Activated CD8-positive, alpha-beta memory T cell treated with anti-CD3 and anti-CD28 coated beads, Interleukin-2, amount 50 U/mL, for 4 hours (primary cell): ENCODE data around the gene HSD17B1.

Experiments
- DNase-seq: peaks from one replicate; pipeline ENCODE4 v3.0.0-alpha.2; 2020

The HSD17B1 gene

GRCh38 chr17:42568341-42569111, 15.8 kb downstream of the HSD17B1 start:
- DNase-seq, result no peak

GRCh38 chr17:42571435-42572225, 18.9 kb downstream of the HSD17B1 start:
- no peak for DNase-seq

DNA sequence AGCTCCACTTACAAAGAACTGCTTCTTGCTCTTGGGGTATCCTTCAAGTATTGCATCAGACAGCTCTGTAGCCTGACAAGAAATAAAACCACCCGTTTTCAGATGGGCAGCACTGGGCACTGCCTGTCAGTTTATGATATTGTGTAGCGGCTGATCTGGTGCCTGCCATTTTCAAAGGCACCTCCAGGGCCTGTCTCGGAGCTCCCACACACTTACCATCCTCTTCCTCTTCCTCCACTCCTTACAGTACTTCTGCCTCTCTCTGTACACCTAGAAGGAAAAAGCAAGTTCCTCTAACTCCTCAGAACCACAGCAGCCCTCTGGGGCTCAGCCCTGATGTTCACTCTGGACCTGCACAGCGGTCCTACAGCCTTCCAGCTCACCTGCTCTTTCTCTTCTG, 20.4 kb downstream of the HSD17B1 start:
- no peak for DNase-seq

GRCh38 chr17:42574463-42574862, 21.7 kb downstream of the HSD17B1 start:
- DNase-seq, result no peak

GRCh38 chr17:42577140-42577531, 24.4 kb downstream of the HSD17B1 start:
- DNase-seq, result no peak

DNA sequence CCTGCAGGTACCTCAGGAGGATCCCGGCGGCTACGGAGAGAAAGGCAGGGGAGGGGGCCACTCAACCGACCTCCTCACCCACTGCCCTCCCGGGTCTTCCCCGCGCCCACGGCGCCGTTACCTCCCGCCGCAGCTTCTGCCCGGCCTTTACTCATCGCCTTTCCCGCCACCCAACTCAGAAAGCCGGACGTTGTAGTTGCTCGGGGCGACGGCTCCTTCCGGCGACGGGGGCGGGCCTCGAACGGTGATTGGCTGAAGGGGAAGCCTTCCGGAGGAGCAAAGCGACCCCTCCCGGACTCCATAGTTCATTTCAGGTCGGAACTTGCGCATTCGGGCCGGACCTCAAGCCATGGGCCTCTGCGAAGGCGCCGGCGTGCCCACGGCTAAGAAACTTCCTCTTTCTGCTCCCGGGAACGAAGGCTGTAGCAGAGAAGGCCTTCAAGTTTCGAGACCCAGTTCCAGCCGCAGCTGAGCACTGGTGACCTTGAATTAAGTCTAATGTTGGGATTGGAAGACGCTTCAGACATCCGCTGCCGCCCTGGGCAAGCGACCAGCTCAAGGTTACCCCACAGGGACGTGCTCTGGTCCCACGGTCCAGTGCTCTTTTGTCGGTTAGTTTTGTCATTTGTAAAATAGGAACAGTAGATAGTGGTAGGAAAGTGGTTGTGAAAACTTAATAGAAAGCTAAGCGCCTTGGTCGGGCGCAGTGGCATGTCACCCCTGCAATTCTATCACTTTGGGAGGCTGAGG, 25.0 kb downstream of the HSD17B1 start, which contains the start of gene PSMC3IP:
Gene PSMC3IP (minus strand): TSS at position 198 of the 750 bp plus-strand sequence. CDS start 43 bp downstream, at position 155.
- peak; percentile 91 for DNase-seq

DNA sequence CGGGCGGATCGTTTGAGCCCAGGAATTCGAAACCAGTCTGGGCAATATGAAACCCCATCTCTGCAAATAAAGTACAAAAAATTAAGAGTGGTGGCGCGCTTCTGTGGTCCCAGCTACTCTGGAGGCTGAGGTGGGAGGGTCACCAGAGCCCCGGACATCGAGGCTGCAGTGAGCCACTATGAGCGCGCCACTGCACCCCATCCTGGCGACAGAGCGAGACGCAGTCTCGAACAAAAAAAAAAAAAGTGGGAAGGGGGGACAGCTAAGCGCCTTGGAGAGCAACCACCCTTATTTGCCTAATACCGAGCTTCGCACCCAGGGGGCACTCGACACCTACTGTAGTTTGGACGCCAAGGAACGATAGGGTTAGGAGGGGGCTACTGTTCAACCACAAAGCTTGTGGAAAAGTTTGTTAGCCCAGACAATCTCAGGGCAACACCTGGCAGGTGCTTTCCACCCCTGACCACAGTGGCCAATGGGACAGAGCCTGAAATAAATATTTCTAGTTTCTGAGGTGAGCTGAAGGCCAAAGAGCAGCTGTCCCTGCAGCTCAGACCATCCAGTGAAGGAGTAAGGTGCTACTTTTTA, 25.7 kb downstream of the HSD17B1 start:
- peak; percentile 71 for DNase-seq

DNA sequence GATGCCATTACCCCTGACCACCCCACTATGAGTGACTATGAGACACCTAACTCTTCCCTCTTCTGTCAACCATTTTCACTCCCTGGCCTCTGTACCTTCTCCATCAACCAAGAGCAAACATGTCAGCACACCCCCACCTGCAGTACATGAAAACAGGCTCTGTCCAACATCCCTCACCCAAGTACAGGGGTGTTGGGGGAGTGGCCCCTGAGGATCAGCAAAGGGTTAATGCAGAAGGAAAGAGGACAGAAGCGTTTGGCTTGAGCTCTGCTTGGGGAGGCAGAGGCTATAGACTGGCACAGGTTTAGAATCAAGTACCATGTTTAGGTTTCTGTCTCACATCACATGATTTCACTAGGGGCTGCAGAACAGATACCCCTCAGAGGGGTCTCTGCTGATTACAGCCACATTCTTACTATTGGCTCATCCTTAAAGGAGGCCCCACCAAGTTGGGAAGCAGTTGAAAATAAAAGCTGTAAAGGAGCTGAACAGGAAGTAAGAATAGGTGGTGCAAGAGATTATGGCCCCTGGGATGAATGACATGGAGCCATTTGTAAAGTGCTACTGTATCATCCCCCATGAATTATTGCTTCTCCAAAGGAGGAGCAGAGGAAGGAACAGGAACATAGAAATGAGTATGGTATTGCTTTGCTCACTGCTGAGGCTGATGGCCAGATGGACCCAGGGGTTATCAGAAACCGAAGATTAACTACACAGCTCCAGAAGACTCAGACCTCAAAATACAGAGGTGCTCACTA, 27.2 kb downstream of the HSD17B1 start:
- DNase-seq, result no peak

DNA sequence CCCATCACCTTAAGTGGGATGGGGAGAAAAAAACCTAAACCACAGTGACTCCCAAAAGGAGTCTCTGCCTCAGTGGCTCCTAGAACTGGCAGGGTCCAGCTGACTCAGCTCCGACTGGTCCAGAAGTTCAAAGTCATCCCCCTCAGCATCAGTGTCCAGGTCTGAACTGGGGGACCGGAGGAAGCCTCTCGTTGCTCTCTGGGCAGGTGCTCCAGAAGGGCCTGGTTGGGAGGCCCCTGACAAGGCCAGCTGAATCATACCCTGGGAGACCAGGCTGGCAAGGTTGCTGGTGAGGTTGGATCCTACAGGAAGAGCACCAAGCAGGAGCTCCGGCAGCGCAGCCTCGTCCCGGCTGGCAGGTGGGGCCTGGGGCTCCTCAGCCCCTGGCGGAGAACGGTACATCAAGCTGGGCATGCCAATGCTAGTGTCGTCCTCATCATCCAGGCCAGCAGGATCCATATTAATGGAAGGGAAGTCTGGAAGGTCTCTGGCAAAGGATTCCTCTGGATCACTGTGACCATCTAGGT, 29.1 kb downstream of the HSD17B1 start:
- no peak for DNase-seq

DNA sequence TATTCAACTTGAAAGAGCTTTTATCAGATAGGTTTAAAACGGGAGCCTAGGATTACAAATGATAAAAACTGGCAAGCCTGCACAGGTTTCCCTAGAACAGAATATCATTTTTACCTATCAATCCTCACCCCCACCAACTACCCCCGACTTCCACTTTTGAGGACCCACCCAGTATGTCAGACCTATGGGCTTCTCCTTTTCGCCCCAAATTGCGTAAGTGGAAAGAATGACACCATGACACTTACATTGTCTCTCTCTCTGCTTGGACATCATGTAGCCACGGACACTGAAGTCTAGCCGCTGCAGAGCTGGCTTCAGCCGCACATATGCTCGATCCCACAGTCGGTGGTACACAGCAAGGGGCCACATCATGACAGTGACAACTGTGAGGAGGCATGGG, 32.2 kb downstream of the HSD17B1 start:
- no peak for DNase-seq

GRCh38 chr17:42585353-42585752, 32.6 kb downstream of the HSD17B1 start:
- no peak for DNase-seq

- DNase-seq, result no peak
Observed at GRCh38 chr17:42586514-42587230, 33.9 kb downstream of the HSD17B1 start.

DNA sequence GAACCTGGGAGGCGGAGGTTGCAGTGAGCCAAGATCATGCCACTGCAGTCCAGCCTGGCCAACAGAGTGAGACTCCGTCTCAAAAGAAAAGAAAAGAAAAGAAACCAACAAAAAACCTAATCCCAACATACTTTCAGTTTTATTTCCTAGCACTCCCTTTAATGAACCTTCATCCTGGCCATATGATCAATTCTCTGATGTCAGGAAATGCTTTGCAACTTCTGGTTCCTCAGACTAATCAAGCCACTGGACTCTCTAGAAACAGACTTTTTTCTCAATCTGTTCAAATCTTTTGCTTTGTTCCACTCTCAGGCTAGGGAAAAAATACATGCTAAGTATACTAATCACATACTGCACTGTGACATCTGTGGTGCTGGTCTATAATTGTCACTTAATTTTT, 38.2 kb downstream of the HSD17B1 start:
- no peak for DNase-seq

DNA sequence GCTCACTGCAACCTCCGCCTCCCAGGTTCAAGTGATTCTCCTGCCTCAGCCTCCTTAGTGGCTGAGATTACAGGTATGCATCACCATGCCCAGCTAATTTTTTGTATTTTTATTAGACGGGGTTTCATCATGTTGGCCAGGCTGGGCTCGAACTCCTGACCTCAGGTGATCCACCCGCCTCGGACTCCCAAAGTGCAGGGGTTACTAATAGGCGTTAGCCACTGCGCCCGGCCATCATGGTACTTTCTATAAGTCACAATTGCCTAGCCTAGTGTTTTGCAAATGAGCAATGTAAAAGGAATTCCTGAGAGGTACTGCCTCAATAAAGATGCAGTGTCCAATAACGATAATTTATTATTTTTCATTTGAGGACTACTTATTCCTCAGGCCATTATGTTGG, 38.7 kb downstream of the HSD17B1 start:
- DNase-seq, result no peak

- no peak for DNase-seq
Observed at GRCh38 chr17:42596386-42596785, 43.7 kb downstream of the HSD17B1 start.

GRCh38 chr17:42598905-42599304, 46.2 kb downstream of the HSD17B1 start:
- no peak for DNase-seq

GRCh38 chr17:42603318-42603717, 50.6 kb downstream of the HSD17B1 start:
- DNase-seq, result no peak
